OCI-LY3 (cell line): ENCODE results near the gene KRTDAP.
A peak's percentile ranks its signal among the peaks of the same experiment; 100 is the strongest.
"Not testable (repeated sequence)": the region's sequence is repeated elsewhere in the genome, so short reads cannot be mapped to it uniquely, and the experiment has no call there.

Experiments used
- H2AFZ ChIP-seq: fragments of 200-600, 300-600 bp; shearing (Covaris generic); 2 replicates; pipeline ENCODE4 v1.6.0; 2014; ENCODE audit warnings: antibody characterized with exemption, low read depth, low read length
- H3K27ac ChIP-seq: fragments of 200-600, 300-600 bp; sonication (generic); 2 replicates; pipeline ENCODE4 v1.5.1; 2014; ENCODE audit warnings: mild to moderate bottlenecking, low read length, moderate library complexity, mixed read lengths
- H3K27me3 ChIP-seq: fragments of 200-600, 300-600 bp; sonication (generic); 2 replicates; pipeline ENCODE4 v1.6.1; 2014; ENCODE audit warnings: low read depth, low read length, mixed read lengths
- H3K36me3 ChIP-seq: fragments of 200-600, 300-600 bp; sonication (generic); replicated peaks from 2 replicates; pipeline ENCODE3; 2014; ENCODE audit warnings: low read depth, low read length, mixed read lengths
- H3K4me1 ChIP-seq: fragments of 300-600, 200-600 bp; sonication (generic); 2 replicates; pipeline ENCODE4 v1.6.1; 2014; ENCODE audit warnings: low read length, mixed read lengths
- H3K4me2 ChIP-seq: fragments of 200-600, 300-600 bp; sonication (generic); 2 replicates; pipeline ENCODE4 v1.6.1; 2014; ENCODE audit warnings: low read length, mixed read lengths
- H3K4me3 ChIP-seq: fragments of 300-600, 200-600 bp; sonication (generic); 2 replicates; pipeline ENCODE4 v1.5.1; 2014; ENCODE audit warnings: antibody characterized with exemption, mild to moderate bottlenecking, low read length, moderate library complexity
- H3K79me2 ChIP-seq: fragments of 300-600, 200-600 bp; shearing (Covaris generic); 2 replicates; pipeline ENCODE4 v1.6.1; 2014; ENCODE audit warnings: mild to moderate bottlenecking, low read length, mixed read lengths
- H3K9ac ChIP-seq: fragments of 300-600, 200-600 bp; shearing (Covaris generic); 2 replicates; pipeline ENCODE4 v1.6.0; 2014; ENCODE audit warnings: mild to moderate bottlenecking, low read length, moderate library complexity
- H3K9me3 ChIP-seq: fragments of 200-600, 300-600 bp; shearing (Covaris generic); 2 replicates; pipeline ENCODE4 v1.6.1; 2014; ENCODE audit warnings: low read length, mixed read lengths; ENCODE audit not compliant: insufficient read depth
- H4K20me1 ChIP-seq: fragments of 200-600, 300-600 bp; sonication (generic); 2 replicates; pipeline ENCODE4 v1.6.1; 2016; ENCODE audit warnings: low read length, mixed read lengths; ENCODE audit not compliant: insufficient read depth
- CTCF ChIP-seq: fragments of 200-600, 300-600 bp; sonication (generic); IDR thresholded peaks from 2 replicates; pipeline ENCODE4 v1.5.1; 2014; ENCODE audit warnings: antibody characterized with exemption, low read length, low read depth
- EZH2phosphoT487 ChIP-seq: fragments of 200-600 bp; shearing (Covaris generic); IDR thresholded peaks from 2 replicates; pipeline ENCODE4 v1.6.1; 2018; ENCODE audit warnings: antibody characterized with exemption, mixed run types, low read depth

KRTDAP gene

DNA sequence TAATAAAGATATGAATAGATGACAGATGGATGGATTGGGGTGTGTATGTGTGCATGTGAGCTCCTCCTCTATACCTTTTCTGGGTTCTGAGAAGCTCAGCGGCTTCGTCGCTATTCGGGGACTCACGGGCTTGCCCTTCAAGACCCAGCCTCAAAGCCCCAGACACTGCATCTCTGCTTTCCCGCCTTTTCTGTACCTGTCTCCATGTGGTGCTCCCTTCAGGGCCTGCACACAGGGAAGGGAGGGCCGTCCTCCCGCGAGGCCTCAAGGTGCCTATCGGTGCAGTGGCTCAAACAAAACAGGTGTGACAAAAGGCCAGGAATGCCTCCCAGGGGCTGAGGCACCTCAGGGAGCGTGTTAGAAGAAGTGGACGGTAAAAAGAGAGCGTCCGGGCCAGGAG lies 16.2 kb downstream of the KRTDAP start:
- Histone ChIP-seq H3K79me2 (no peaks in the 10 kb centered on the region), H3K36me3 (no peaks in the 10 kb centered on the region), H3K27me3 (peaks cover 13% of the 10 kb centered on the region; the same call in 1 of the 2 replicates), H3K9ac (no peak overlapping the region), H3K4me1 (no peaks in the 10 kb centered on the region), H3K4me3 (no peak overlapping the region), H3K27ac (no peak overlapping the region), H4K20me1 (no peaks in the 10 kb centered on the region), H3K4me2 (no peak overlapping the region), H3K9me3 (no peaks in the 10 kb centered on the region), H2AFZ (no peak overlapping the region)
- TF ChIP-seq EZH2phosphoT487, result no peak
- TF ChIP-seq CTCF, result no peak

GRCh38 chr19:35471946-35472345 lies 18.3 kb downstream of the KRTDAP start:
- Histone ChIP-seq H3K9ac (no peak overlapping the region), H3K9me3 (no peaks in the 10 kb centered on the region), H3K27ac (no peak overlapping the region), H3K4me1 (peaks cover 6% of the 10 kb centered on the region), H3K4me3 (no peak overlapping the region), H3K4me2 (no peak overlapping the region), H2AFZ (no peak overlapping the region), H3K79me2 (no peaks in the 10 kb centered on the region), H4K20me1 (no peaks in the 10 kb centered on the region), H3K36me3 (no peaks in the 10 kb centered on the region), H3K27me3 (peaks cover 22% of the 10 kb centered on the region)
- no peak for TF ChIP-seq EZH2phosphoT487
- no peak for TF ChIP-seq CTCF

GRCh38 chr19:35471075-35471474 lies 19.2 kb downstream of the KRTDAP start:
- H3K9ac ChIP-seq, H3K27ac ChIP-seq, H3K4me1 ChIP-seq, H2AFZ ChIP-seq, H3K4me3 ChIP-seq, H3K9me3 ChIP-seq, H3K79me2 ChIP-seq, H3K36me3 ChIP-seq, H4K20me1 ChIP-seq, H3K4me2 ChIP-seq: not testable (repeated sequence)
- peaks cover 31% of the 10 kb centered on the region for H3K27me3 ChIP-seq

GRCh38 chr19:35470128-35470527 lies 20.1 kb downstream of the KRTDAP start:
- TF ChIP-seq CTCF, result no peak
- Histone ChIP-seq H2AFZ (no peak overlapping the region), H3K4me3 (no peak overlapping the region), H3K9ac (no peak overlapping the region), H4K20me1 (no peaks in the 10 kb centered on the region), H3K27me3 (peaks cover 31% of the 10 kb centered on the region), H3K36me3 (no peaks in the 10 kb centered on the region), H3K4me2 (no peak overlapping the region), H3K27ac (no peak overlapping the region), H3K9me3 (no peaks in the 10 kb centered on the region), H3K79me2 (no peaks in the 10 kb centered on the region), H3K4me1 (peaks cover 6% of the 10 kb centered on the region)

DNA sequence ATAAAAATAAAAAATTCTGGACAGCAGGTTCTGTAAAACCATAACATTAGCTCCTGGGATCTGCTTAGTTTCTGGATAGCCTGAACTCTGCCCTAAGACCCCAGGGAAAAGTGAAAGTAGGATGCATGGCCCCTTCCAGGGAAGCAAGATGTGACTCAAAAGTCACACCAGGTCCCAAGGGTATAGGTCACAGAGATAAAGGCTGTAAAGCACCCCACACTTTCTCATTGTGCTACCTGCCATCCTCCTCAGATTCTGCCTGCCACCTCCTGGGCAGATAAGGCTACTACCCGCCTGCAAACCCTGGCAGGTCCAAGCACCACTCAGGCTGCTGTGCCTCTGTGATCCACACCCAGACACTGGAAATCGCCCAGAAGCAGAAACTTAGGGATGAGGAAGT lies 21.6 kb downstream of the KRTDAP start:
- no peaks in the 10 kb centered on the region for H3K9me3 ChIP-seq
- no peak overlapping the region for H3K4me2 ChIP-seq
- no peak overlapping the region for H2AFZ ChIP-seq
- H3K4me1 ChIP-seq, result peaks cover 6% of the 10 kb centered on the region
- no peaks in the 10 kb centered on the region for H3K79me2 ChIP-seq
- H3K27ac ChIP-seq, result no peak overlapping the region
- H3K27me3 ChIP-seq, result peaks cover 44% of the 10 kb centered on the region
- no peaks in the 10 kb centered on the region for H4K20me1 ChIP-seq
- H3K36me3 ChIP-seq, result no peaks in the 10 kb centered on the region
- TF ChIP-seq CTCF, result peak; percentile 90
- no peak for TF ChIP-seq EZH2phosphoT487
- no peak overlapping the region for H3K9ac ChIP-seq
- H3K4me3 ChIP-seq, result no peak overlapping the region
